WTC11 (cell line): ENCODE data around the gene ZBTB47.

Experiments used
- CREB1 ChIP-seq: sonication (generic); formaldehyde crosslinking; IDR thresholded peaks from 2 replicates; pipeline ENCODE4 v1.8.0; 2023; ENCODE audit warnings: mild to moderate bottlenecking, missing genetic modification reagents
- CTCF ChIP-seq: fragments of 200-600 bp; IDR thresholded peaks from 2 replicates; pipeline ENCODE4 v1.8.0; 2022; ENCODE audit warnings: antibody characterized with exemption
- ELF4 ChIP-seq: sonication (generic); formaldehyde crosslinking; IDR thresholded peaks from 2 replicates; pipeline ENCODE4 v1.8.1; 2022; ENCODE audit warnings: low read depth, mild to moderate bottlenecking, moderate library complexity, missing genetic modification reagents
- JUN ChIP-seq: sonication (generic); formaldehyde crosslinking; IDR thresholded peaks from 2 replicates; pipeline ENCODE4 v1.8.0; 2023; ENCODE audit warnings: mild to moderate bottlenecking, missing genetic modification reagents
- KAT7 ChIP-seq: sonication (generic); formaldehyde crosslinking; IDR thresholded peaks from 2 replicates; pipeline ENCODE4 v1.8.1; 2023; ENCODE audit warnings: missing genetic modification reagents, mild to moderate bottlenecking, borderline replicate concordance
- NR1H2 ChIP-seq: sonication (generic); formaldehyde crosslinking; IDR thresholded peaks from 2 replicates; pipeline ENCODE4 v1.9.0; 2021; ENCODE audit warnings: mild to moderate bottlenecking, moderate library complexity, missing genetic modification reagents
- NR3C1 ChIP-seq: sonication (generic); formaldehyde crosslinking; conservative IDR thresholded peaks from 2 replicates; pipeline ENCODE4 v1.8.1; 2023; ENCODE audit warnings: low read depth, mild to moderate bottlenecking, missing genetic modification reagents
- PRDM15 ChIP-seq: sonication (generic); formaldehyde crosslinking; IDR thresholded peaks from 2 replicates; pipeline ENCODE4 v1.8.0; 2022; ENCODE audit warnings: missing genetic modification reagents
- PREB ChIP-seq: sonication (generic); formaldehyde crosslinking; IDR thresholded peaks from 2 replicates; pipeline ENCODE4 v1.8.1; 2022; ENCODE audit warnings: mild to moderate bottlenecking, missing genetic modification reagents, moderate library complexity, borderline replicate concordance
- SP1 ChIP-seq: sonication (generic); formaldehyde crosslinking; conservative IDR thresholded peaks from 2 replicates; pipeline ENCODE4 v1.8.1; 2022; ENCODE audit warnings: missing genetic modification reagents
- ZNF671 ChIP-seq: fragments of 250-450 bp; sonication (Bioruptor Pico); IDR thresholded peaks from 2 replicates; pipeline ENCODE4 v1.8.0; 2021; ENCODE audit warnings: mild to moderate bottlenecking
- TF ChIP-seq, protein P1 (sequence below): fragments of 250-450 bp; sonication (Bioruptor Pico); IDR thresholded peaks from 2 replicates; pipeline ENCODE4 v1.8.0; 2021; ENCODE audit warnings: mild to moderate bottlenecking

- no peak for TF ChIP-seq PRDM15 (CRISPR knock-in tag)
- TF ChIP-seq CTCF: no peak
- no peak for TF ChIP-seq JUN (CRISPR knock-in tag)
- no peak for TF ChIP-seq NR1H2 (CRISPR knock-in tag)
- TF ChIP-seq ELF4 (CRISPR knock-in tag): no peak
- no peak for TF ChIP-seq ZNF671 (CRISPR knock-in tag)
- no peak for TF ChIP-seq PREB
- TF ChIP-seq KAT7: no peak
- TF ChIP-seq CREB1 (CRISPR knock-in tag): no peak
- no peak for TF ChIP-seq SP1
- TF ChIP-seq, protein P1, sequence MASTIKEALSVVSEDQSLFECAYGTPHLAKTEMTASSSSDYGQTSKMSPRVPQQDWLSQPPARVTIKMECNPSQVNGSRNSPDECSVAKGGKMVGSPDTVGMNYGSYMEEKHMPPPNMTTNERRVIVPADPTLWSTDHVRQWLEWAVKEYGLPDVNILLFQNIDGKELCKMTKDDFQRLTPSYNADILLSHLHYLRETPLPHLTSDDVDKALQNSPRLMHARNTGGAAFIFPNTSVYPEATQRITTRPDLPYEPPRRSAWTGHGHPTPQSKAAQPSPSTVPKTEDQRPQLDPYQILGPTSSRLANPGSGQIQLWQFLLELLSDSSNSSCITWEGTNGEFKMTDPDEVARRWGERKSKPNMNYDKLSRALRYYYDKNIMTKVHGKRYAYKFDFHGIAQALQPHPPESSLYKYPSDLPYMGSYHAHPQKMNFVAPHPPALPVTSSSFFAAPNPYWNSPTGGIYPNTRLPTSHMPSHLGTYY (CRISPR knock-in tag): no peak
- no peak for TF ChIP-seq NR3C1
Observed at GRCh38 chr3:42698216-42698910, 44.9 kb downstream of the ZBTB47 start.
